Neural progenitor cell (in vitro differentiated cells): ENCODE results near the gene WDR54.

Source experiments
- CTCF ChIP-seq: fragments of 200-600 bp; sonication (generic); IDR thresholded peaks from 2 replicates; pipeline ENCODE4 v1.5.1; 2017; ENCODE audit warnings: antibody characterized with exemption, mild to moderate bottlenecking
- EZH2 ChIP-seq: fragments of 200-600 bp; sonication (generic); IDR thresholded peaks from 2 replicates; pipeline ENCODE4 v1.6.1; 2017; ENCODE audit warnings: antibody characterized with exemption, mild to moderate bottlenecking, moderate library complexity

GRCh38 chr2:74390606-74391005, 30.9 kb upstream of the WDR54 start:
- no peak for TF ChIP-seq CTCF
- TF ChIP-seq EZH2 = no peak
